ENCODE measurements around the gene CHRDL1.
"Not testable (repeated sequence)": the region's sequence is repeated elsewhere in the genome, so short reads cannot be mapped to it uniquely, and the experiment has no call there.

CHRDL1 gene

DNA sequence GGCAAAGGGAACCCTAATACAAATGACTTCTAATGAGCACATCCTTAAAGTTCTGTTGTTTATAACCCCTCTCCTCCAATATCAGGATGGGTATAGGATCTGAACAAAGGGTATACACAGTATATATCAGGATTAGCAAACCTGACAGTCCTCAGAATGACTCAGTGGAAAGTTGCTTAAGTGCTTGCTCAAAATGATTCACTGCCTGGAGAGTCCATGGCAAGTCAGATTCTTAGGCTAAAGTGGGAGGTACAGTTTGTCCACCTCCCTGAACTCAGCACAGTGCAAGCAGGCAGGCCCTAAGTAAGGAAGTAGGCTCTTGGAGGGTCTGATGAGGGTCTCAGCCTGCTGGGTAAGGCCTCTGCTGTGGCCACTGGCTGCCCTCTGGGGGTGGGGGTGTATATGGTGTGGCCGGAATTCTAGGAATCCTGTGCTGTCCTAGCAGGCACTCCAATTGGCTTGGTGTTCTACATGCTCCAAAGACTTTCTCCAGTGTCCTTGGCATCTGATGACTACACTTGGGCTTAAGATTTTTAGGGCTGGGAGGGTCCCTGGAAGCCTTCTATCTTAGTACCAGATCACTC is 54.3 kb downstream of the CHRDL1 start:
- DNase-seq = no peak

DNA sequence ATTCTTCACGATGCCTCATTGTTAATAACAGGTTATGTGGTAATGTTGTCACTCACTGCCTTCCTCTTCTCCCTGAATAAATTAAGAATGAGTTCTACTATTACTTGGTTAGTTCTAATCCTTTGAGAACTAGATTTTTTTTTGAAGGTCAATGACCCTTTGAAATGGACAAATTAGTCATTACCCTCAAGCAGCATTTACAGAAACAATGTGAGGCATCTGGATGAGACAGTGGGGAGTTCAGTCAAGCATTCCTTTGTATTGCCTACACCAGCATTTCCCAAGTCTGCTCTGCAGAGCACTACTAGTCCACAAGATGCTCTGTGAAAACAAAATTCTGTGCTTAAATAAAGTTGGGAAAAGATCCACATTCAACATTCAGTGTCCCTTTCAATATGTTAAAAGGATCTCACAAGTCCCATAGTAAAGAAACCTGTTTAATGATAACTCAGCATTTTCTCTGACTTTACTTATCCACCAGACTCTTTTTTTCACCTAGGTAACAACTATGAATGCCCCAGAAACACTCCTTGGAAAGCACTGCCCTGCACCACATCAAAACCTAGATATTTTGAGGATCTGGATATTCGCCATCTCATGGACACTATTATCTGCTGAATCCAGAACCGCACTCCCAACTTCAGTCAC is 60.6 kb downstream of the CHRDL1 start:
- DNase-seq = no peak

DNA sequence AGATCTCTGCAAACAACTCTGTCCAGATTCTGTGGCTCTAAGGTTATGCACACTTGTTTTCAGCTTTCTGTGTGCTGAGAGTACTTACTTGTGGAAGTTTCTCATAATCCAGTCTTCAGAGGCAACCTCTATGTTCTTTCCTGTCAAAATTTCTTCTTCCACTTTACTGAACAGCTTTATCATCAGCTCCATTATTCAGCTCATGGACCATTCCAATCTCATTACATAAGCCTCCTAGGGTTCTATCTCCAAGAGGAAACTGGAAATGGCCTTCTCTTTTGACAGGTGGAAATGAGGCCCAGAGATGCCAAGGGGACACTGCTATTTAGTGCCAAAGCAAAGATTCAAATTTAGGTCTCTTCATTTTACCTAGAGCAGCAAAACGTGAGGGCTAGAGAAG is 61.3 kb downstream of the CHRDL1 start:
- no peak for DNase-seq

DNA sequence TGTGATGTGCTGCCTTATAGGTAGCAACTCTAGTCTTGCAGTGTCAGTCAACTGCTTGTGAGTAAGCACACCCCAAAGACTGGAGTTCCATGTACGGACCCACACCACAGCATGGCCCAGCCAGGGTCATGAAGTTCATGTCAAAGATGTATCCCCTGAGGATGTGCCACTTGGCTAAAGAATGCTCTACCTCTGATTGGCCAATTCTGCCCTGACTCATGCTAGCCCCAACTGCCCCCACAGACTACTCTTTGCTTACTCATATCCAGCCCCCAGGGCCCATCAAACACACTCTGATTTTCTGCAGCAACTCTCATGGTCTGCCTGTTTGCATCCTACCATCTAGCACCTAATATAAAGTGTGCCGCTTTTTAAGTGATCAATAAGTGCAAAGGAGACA is 62.5 kb downstream of the CHRDL1 start:
- DNase-seq = no peak

DNA sequence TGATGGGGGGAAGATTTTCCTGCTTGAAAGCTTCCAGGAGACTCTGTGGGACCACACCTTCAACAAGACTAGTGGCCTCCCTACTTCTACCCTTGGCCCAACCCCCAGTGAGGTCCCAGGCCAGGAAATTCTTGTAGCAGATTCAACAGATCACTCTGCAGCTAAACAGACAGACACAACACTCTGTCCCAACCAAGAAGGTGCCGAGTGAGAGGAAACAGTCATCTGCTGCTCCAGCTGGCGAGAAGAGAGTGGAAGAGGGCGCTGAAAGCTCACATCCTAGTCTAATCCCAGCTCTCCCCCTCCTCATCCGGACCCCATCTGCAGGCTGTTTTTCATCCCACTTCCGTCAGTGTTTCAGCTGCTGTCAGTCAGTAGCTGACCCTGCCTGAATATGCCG is 63.4 kb downstream of the CHRDL1 start:
- no peak for DNase-seq

DNA sequence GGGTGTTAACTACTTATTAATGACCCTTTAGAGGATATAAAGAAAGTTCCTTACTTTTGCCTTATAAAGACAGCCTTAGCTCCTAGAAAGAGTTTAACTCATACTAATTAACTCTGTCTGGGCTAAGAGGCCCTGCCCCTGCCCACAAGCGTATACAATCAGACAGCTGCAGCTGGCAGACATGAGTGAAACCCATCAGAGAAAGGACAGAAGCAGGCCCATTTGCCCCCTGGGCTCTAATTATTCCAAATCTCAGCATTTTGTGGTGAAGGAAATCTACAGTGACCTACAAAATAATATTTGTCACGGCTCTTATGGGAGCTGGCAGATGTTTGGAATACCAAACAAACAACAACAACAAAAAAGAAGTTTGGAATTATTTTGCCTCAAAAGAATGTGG is 71.8 kb downstream of the CHRDL1 start:
- no peak for DNase-seq

DNA sequence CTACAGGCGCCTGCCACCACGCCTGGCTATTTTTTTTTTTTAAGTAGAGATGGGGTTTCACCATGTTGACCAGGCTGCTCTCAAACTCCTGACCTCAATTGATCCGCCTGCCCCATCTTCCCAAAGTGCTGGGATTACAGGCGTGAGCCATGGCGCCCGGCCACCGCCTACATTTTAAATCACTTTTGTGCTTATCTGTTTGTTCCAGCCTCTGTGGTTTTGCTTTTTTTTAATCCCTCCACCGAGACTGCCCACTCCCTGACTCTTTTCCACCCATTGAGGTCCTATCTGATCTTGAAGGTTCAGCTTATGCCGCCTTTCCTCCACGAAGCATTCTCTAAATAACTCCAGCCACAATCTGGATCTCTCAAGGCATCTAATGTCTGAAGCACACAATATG is 73.5 kb downstream of the CHRDL1 start:
- DNase-seq = no peak

DNA sequence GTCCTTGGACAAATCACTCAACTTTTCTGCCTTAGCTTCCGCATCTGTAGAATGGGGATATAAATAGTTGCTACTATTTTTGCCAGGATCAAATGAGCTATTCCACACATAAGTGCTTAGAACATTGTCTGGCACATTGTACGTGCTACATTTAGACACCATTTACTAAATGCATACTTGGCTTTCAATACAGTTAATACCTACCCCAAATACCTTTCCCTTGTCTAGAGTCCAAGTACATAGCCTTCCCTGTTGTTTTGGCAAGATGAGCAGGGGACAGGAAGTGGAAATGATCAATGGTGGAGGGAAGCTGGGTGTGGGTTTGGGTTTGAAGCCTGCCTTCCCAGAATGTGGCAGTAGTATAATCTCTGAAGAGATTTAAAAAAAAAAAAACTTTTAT is 82.0 kb downstream of the CHRDL1 start:
- no peak for DNase-seq

DNA sequence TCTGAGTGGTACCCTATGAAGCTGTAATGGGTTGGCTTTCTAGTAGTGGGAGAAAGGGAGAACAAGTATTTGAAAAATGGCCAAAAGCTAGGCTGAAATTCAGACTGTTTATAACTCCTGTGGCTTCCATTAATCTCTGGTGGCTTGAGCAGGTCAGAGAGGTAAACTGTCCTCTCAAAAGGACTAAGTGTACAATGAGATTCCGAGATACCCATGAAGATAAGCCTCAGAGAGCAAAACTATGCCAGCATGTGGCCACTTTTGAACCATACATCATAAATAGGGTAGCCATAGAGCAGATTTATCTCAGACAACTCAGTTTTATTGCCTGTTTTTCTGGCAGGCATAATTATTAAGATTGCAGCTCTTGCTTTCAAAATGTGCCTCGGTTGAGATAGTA is 89.2 kb downstream of the CHRDL1 start:
- no peak for DNase-seq

DNA sequence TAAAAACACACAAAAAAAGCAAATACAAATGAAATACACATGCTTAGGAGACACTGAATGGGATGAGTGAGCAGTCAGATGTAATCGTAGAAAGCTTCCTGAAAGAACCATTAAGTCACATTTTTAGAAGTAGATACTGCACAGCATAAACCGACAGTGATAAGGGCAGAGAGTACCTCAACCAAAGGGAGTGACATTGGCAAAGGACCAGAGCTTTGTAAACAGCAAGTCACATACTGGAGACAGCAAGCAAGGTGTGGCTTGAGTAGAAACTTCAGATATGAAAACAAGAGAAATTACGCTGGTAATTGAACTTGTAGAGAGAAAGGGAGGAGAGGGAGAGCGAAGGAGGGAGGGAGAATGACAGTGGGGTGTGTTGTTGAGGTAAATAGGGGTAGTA is 92.0 kb downstream of the CHRDL1 start:
- DNase-seq = no peak

DNA sequence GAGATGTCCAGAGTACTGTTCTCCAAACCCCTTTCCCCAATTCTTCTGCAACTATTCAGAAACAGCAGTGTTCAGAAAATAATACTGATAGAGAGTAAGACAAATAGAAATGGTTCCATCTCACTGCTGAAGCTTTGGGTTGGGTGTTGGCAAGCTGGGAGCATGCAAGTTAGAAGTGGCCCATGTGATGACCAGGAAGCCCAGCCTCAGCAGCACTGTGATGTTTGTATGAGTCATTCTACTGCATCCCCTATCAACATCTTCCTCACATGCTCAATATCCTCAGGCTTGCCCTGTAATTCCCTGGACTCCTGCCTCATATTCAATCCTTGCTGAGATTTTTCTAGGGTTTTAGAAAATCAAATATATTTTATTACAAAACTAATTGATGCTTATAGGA is 96.5 kb downstream of the CHRDL1 start:
- no peak for DNase-seq

DNA sequence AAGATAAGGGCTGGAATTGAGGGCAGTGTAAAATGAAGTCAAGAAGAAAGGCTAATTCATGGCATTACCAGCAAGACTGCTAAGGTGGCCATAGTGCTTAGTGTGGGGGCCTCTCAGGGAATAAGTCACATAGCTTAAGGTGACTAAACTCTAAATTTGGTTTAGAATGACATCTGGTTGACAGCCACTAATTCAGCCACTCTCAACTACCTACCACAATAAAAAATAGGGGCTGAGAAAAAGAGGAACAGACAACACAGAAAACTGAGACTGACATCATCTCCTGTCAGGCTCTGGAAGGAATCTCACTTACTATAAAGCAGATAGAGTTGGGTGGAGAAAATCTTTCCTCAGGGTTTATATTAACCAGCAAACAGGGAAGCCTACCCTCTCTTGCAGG is 96.9 kb downstream of the CHRDL1 start:
- no peak for DNase-seq

DNA sequence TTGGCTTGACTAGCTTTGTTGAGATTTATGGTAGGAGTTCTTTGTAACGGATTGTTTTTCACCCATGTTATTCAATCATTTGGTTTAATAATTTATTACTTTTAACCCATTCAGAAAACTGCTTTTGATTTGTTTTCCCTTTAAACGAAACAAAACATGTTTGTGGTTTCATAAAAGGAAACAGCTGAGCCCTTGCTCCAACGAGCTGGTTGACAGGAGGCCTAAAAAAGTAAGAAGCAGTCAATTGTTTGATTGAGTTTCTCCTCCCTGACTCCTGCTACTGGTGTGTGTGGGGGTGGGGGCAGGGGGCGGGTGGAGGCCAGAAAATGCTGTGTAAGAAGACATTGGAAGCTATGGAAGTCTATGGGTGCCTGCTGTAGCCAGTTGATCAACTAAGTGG is 102.8 kb downstream of the CHRDL1 start:
- no peak for DNase-seq

DNA sequence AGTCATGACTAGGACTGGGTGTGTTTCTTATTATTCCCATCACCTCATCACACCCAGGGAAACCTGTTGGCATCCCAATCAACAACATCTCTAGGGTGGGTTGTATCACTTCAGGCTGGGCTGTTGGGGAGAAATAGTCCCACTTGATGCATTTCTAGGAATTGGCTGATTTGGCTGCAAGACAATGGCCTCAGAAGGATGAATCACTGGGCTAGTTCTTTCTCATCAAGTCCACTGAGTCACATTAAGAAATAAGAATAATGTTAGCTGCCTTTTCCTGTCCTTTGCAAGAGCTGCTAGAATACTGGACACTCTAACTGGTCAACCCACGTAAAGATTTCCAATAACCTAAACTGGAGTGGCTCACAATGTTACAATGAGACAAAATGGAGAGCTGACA is 104.2 kb downstream of the CHRDL1 start:
- DNase-seq = no peak

DNA sequence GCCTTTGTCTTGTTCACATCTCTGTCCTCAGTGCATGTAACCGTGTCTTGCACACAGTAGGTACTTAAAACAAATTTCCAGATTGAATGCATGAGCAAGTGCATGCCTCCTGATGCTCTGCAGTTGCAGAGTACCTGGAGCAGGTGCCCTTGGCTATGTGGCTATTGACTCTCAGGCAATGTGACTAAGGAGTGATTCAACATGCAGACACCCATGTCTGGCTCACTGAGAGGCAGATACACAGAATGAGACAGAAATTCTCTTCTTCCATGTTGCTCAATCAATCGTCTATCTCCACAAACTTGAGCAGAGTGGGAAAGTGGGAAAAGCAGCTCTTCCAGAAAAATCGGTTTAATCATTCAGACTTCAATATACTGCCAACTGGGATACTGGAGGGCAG is 111.0 kb downstream of the CHRDL1 start:
- DNase-seq = no peak

DNA sequence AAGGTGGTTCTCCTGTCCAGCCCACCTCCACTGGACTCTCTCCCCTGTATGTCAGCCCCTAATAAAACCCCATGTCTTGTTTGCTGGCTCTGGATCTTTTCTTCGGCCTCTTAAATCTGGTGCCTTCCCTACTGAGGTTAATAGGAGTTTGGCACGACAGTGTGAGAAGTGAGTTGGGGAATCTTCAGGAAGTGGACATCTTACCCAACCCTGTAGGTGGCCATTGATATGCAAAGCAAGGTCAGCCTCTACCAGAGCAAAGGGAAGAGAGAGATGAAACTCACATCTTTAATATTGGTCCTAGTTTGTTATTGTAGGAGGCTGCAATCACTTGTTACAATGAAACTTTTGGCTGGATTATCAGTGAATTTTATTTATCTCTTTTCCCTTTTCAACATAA is 111.7 kb downstream of the CHRDL1 start:
- DNase-seq = no peak

DNA sequence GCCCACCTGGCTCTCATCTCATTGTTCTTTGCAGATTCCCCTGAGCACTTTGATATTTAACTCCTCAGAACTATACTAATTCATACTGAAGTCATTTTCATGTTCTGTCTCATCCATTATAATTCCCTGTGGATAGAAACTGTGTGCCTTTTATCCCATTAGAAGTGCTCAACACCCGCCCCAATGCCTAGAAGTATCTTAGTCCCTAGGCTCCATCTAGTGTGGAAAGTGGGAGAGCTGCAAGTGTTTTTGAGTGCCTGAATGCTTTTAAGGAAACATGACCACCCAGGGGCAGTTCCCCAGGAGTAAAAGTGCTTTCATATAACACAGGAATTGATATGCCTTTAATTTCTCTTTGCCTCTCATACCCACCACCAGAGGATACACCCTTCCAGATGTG is 117.0 kb downstream of the CHRDL1 start:
- no peak for DNase-seq

DNA sequence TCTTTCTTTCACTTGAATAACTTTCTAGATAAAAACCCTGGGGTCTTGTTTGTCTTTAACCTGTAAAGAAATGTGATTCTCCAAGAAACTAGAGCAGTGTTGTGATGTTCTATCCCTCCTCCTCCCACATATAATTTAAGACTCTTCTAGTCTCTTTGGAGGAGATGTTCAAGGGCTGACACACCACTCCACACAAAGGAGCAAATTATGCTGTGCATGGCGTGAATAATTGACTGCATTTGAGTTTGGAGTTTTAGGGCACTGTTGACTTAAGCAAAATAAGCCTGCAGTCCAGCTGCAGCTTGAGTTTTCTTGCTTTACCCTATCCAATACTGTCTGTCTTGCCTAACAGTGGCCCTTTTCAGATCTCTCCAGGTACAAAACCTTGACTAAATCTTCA is 119.7 kb downstream of the CHRDL1 start:
- no peak for DNase-seq

DNA sequence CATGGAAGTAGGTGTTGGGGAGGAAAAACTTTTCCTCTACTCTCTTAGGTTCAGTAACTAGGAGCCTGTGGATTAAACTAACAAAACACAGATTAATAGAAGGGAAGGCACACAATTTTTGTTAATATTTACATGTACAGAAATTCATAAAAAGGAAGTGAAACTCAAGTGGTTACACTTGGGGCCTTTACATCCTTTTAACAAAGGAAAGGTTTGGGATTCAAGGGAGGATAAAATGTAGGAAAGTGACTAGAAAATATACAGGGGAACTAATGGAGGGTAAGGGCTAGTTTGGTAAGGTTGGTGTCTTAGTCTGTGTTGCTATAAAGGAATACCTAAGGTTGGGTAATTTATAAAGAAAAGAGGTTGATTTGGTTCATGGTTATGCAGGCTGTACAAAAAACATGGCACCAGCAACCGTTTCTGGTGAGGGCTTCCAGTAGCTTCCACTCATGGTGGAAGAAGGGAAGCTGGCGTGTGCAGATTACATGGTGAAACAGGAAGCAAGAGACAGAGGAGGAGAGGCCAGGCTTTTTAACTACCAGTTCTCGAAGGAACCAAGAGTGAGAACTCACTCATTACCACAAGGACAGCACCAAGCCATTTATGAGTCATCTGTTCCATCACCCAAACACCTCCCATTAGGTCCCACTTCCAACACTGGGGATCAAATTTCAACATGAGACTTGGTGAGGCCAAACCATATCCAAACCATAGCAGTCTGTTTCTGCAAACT is 124.4 kb downstream of the CHRDL1 start:
- no peak for DNase-seq

DNA sequence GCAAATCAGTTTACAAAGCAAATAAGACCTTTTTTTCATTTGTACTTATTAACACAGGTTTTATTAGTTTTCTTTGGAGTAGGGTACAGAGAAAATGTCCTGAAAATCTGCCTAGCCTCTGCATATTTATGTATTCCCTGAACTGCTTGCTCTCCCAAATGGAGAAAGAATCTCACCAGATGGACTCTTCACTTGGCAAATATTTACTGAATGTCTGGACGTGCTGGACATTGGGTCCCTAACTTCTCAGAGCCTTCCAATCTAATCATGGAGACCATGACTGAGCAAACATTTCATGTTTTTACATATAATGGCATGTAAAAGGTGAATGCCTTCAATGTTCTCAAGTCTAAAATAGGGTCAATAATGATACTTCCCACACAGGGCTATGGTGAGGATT is 126.0 kb downstream of the CHRDL1 start:
- DNase-seq = no peak

DNA sequence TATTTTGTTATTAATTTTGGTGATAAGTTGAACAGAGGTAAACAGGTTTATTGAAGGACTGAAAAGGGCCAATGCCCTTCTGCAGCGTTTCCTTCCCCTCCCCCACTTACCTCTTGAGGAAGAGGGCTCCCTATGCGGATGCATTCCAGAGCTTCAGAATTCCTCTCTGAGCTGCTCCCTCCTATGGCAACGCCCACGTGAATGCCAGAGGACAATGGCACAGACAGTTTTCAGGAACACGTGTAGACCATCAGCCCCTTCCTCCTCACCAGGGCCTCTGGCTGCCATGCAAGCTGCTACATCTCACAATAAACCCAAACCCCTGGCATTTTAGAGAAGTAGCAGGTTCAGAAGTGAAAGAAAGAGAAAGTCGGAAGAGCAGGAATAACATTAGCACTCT is 127.9 kb downstream of the CHRDL1 start:
- no peak for DNase-seq

DNA sequence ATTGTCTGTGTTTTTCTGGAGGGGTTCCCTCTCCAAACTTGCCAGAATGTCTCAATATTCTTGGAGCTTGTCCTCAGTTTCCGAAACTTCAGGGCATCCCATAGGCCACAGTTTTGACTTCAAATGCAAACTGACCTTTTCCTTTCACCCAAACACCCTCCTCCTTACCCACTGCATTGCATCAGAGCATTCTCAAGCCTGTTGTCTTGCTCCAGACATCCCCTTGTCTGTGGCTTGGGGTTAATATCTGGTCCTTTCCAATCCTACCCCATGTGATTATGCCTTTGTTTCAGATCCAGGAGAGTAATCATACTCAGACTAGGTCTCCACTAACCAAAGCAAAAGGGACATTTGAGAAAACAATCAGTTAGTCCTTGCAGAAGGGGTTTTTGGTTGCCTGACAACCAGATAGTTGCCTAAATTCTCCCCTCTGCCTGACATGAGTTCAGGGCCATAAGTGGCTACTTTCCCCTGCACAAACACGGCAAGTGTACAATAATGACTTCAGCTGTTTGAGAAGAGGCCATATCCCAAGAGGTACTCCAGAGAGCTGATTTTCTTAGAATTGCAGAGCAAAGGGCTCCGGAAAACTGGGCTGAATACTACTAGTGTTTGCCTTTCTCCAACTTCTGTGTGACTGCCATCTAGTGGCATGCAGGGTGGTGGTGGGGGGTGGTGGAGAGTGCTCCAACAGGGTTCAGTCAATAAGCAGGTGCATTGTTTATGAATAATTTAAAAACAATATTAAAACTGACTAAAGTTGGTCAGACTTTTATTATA is 130.2 kb downstream of the CHRDL1 start:
- no peak for DNase-seq

DNA sequence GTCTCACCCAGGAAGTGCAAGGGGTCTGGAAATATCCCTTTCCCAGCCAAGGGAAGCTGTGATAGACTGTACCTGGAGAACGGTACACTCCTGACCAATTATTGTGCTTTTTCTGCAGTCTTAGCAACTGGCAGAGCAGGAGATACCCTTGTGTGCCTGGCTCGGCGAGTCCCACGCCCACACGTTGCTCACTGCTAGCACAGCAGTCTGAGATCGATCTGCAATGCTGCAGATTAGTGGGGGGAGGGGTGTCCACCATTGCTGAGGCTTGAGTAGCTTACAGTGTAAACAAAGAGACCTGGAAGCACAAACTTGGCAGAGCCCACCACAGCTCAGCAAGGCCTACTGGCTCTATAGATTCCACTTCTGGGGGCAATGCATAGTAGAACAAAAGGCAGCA is 138.5 kb downstream of the CHRDL1 start:
- DNase-seq = no peak

DNA sequence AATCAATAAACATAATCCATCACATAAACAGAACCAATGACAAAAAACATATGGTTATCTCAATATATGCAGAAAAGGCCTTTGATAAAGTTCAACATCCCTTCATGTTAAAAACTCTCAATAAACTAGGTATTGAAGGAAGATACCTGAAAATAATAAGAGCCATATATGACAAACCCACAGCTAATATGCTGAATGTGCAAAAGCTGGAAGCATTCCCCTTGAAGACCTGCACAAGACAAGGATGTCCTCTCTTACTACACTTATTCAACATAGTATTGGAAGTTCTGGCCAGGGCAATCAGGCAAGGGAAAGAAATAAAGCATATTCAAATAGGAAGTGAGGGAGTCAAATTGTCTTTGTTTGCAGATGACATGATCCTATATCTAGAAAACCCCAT is 141.3 kb downstream of the CHRDL1 start:
- not testable (repeated sequence) for DNase-seq

Measured in NK-92 treated with Interleukin-12 subunit alpha and Interleukin-12 subunit beta, amount 100 ng/mL, for 24 hours (cell line).